Adipocyte (in vitro differentiated cells): Measurements from ENCODE around the gene KLF11.

Experiments
- DNase-seq: peaks from one replicate; pipeline ENCODE4 v3.0.0-alpha.2; 2015; ENCODE audit warnings: low read depth
- H3K27me3 ChIP-seq: replicated peaks from 2 replicates; pipeline ENCODE4 v1.7.0; 2013; ENCODE audit warnings: mild to moderate bottlenecking, low read length, moderate library complexity; ENCODE audit not compliant: control insufficient read depth, insufficient read depth
- H3K36me3 ChIP-seq: 2 replicates; pipeline ENCODE4 v1.7.0; 2013; ENCODE audit warnings: low read length, mild to moderate bottlenecking, moderate library complexity; ENCODE audit not compliant: control insufficient read depth, insufficient read depth, severe bottlenecking
- H3K4me1 ChIP-seq: 2 replicates; pipeline ENCODE4 v1.7.0; 2013; ENCODE audit warnings: mild to moderate bottlenecking, low read length, moderate library complexity; ENCODE audit not compliant: control insufficient read depth, insufficient read depth
- H3K4me3 ChIP-seq: 2 replicates; pipeline ENCODE4 v1.7.0; 2013; ENCODE audit warnings: mild to moderate bottlenecking, low read length, moderate library complexity
- H3K9ac ChIP-seq: 2 replicates; pipeline ENCODE4 v1.7.0; 2013; ENCODE audit warnings: mild to moderate bottlenecking, low read length, moderate library complexity
- H3K9me3 ChIP-seq: 2 replicates; pipeline ENCODE4 v1.7.0; 2013; ENCODE audit warnings: mild to moderate bottlenecking, low read length, moderate library complexity; ENCODE audit not compliant: control insufficient read depth

Gene KLF11

GRCh38 chr2:10059552-10060335 is 16.4 kb downstream of the KLF11 start:
- DNase-seq: no peak
- peaks cover 4% of the 10 kb centered on the region for H3K27me3 ChIP-seq
- H3K9ac ChIP-seq: no peak overlapping the region

GRCh38 chr2:10061221-10061925 is 18.0 kb downstream of the KLF11 start:
- no peak overlapping the region for H3K9ac ChIP-seq
- peaks cover 4% of the 10 kb centered on the region for H3K27me3 ChIP-seq
- peaks cover 5% of the 10 kb centered on the region for H3K4me1 ChIP-seq

More at GRCh38 chr2:10059552-10060335, 16.4 kb downstream of the KLF11 start:
- no peaks in the 10 kb centered on the region for H3K9me3 ChIP-seq
- peaks cover 5% of the 10 kb centered on the region for H3K36me3 ChIP-seq
- peaks cover 5% of the 10 kb centered on the region for H3K4me1 ChIP-seq
- H3K4me3 ChIP-seq: no peak overlapping the region

GRCh38 chr2:10062931-10063365 is 19.6 kb downstream of the KLF11 start:
- peaks cover 4% of the 10 kb centered on the region for H3K27me3 ChIP-seq
- no peaks in the 10 kb centered on the region for H3K4me1 ChIP-seq
- H3K9ac ChIP-seq: no peak overlapping the region
- DNase-seq: no peak
- no peak overlapping the region for H3K4me3 ChIP-seq
- H3K9me3 ChIP-seq: peaks cover 6% of the 10 kb centered on the region
- H3K36me3 ChIP-seq: no peaks in the 10 kb centered on the region

More at GRCh38 chr2:10061221-10061925, 18.0 kb downstream of the KLF11 start:
- H3K36me3 ChIP-seq: no peaks in the 10 kb centered on the region
- no peak for DNase-seq
- H3K4me3 ChIP-seq: no peak overlapping the region
- H3K9me3 ChIP-seq: no peaks in the 10 kb centered on the region

GRCh38 chr2:10063566-10063965 is 20.2 kb downstream of the KLF11 start:
- H3K4me3 ChIP-seq: no peak overlapping the region
- no peak for DNase-seq
- H3K36me3 ChIP-seq: no peaks in the 10 kb centered on the region
- peaks cover 4% of the 10 kb centered on the region for H3K27me3 ChIP-seq
- H3K4me1 ChIP-seq: no peaks in the 10 kb centered on the region
- H3K9me3 ChIP-seq: peaks cover 11% of the 10 kb centered on the region
- H3K9ac ChIP-seq: no peak overlapping the region

- DNase-seq: no peak
- H3K9ac ChIP-seq: no peak overlapping the region
- H3K27me3 ChIP-seq: no peaks in the 10 kb centered on the region
- no peaks in the 10 kb centered on the region for H3K36me3 ChIP-seq
- peaks cover 11% of the 10 kb centered on the region for H3K9me3 ChIP-seq
- no peak overlapping the region for H3K4me3 ChIP-seq
- H3K4me1 ChIP-seq: no peaks in the 10 kb centered on the region
Observed at GRCh38 chr2:10064932-10065772, 21.8 kb downstream of the KLF11 start.

GRCh38 chr2:10065773-10066055 is 22.4 kb downstream of the KLF11 start:
- Histone ChIP-seq H3K4me1 (no peaks in the 10 kb centered on the region), H3K36me3 (no peaks in the 10 kb centered on the region), H3K9ac (no peak overlapping the region), H3K4me3 (no peak overlapping the region), H3K27me3 (no peaks in the 10 kb centered on the region), H3K9me3 (peaks cover 11% of the 10 kb centered on the region)
- DNase-seq: no peak

- H3K4me1 ChIP-seq: no peaks in the 10 kb centered on the region
- no peaks in the 10 kb centered on the region for H3K36me3 ChIP-seq
- peaks cover 11% of the 10 kb centered on the region for H3K9me3 ChIP-seq
- H3K9ac ChIP-seq: no peak overlapping the region
- H3K27me3 ChIP-seq: no peaks in the 10 kb centered on the region
- no peak for DNase-seq
- no peak overlapping the region for H3K4me3 ChIP-seq
Observed at GRCh38 chr2:10067330-10067729, 24.0 kb downstream of the KLF11 start.

- H3K9ac ChIP-seq: no peak overlapping the region
- no peaks in the 10 kb centered on the region for H3K36me3 ChIP-seq
- H3K4me1 ChIP-seq: no peaks in the 10 kb centered on the region
- H3K27me3 ChIP-seq: peaks cover under 1% of the 10 kb centered on the region
- H3K9me3 ChIP-seq: peaks cover 11% of the 10 kb centered on the region
- no peak for DNase-seq
- H3K4me3 ChIP-seq: no peak overlapping the region
Observed at GRCh38 chr2:10067881-10068280, 24.5 kb downstream of the KLF11 start.

GRCh38 chr2:10071176-10071575 is 27.8 kb downstream of the KLF11 start:
- no peaks in the 10 kb centered on the region for H3K4me1 ChIP-seq
- H3K36me3 ChIP-seq: no peaks in the 10 kb centered on the region
- H3K9ac ChIP-seq: no peak overlapping the region
- H3K9me3 ChIP-seq: peaks cover 11% of the 10 kb centered on the region
- DNase-seq: no peak
- H3K4me3 ChIP-seq: no peak overlapping the region
- peaks cover 22% of the 10 kb centered on the region for H3K27me3 ChIP-seq

- Histone ChIP-seq H3K9me3 (peaks cover 11% of the 10 kb centered on the region), H3K4me3 (no peak overlapping the region), H3K36me3 (no peaks in the 10 kb centered on the region), H3K27me3 (peaks cover 27% of the 10 kb centered on the region), H3K4me1 (no peaks in the 10 kb centered on the region), H3K9ac (no peak overlapping the region)
- no peak for DNase-seq
Observed at GRCh38 chr2:10071595-10071994, 28.2 kb downstream of the KLF11 start.
